Stimulated activated CD4-positive, alpha-beta T cell treated with anti-CD3 and anti-CD28 coated beads, Interleukin-4, amount 100 ng/mL, for 1 hour (primary cell): ENCODE data around the gene TNIP2.
A peak's percentile ranks its signal among the peaks of the same experiment; 100 is the strongest.
"Not testable (repeated sequence)": the region's sequence is repeated elsewhere in the genome, so short reads cannot be mapped to it uniquely, and the experiment has no call there.

Experiments
- DNase-seq: peaks from one replicate; pipeline ENCODE4 v3.0.0-alpha.2; 2020

TNIP2 gene

GRCh38 chr4:2793586-2794485 is 37.7 kb upstream of the TNIP2 start:
- DNase-seq: peak; percentile 71

GRCh38 chr4:2792711-2793585 is 36.8 kb upstream of the TNIP2 start, which contains the start of gene SH3BP2:
Gene SH3BP2, plus strand, starts transcription at chr4:2793085. Its CDS starts 27,533 bp downstream, at chr4:2820618.
- peak; percentile 72 for DNase-seq

GRCh38 chr4:2792396-2792710 is 36.2 kb upstream of the TNIP2 start:
- no peak for DNase-seq

- no peak for DNase-seq
Measured at GRCh38 chr4:2791518-2792395, 35.6 kb upstream of the TNIP2 start.

GRCh38 chr4:2790583-2791517 is 34.7 kb upstream of the TNIP2 start:
- DNase-seq: no peak

- DNase-seq: no peak
Measured at GRCh38 chr4:2789793-2790582, 33.9 kb upstream of the TNIP2 start.

- DNase-seq: no peak
Measured at GRCh38 chr4:2789351-2789750, 33.2 kb upstream of the TNIP2 start.

- no peak for DNase-seq
Measured at GRCh38 chr4:2788532-2789103, 32.5 kb upstream of the TNIP2 start.

GRCh38 chr4:2788101-2788500 is 32.0 kb upstream of the TNIP2 start:
- DNase-seq: no peak

GRCh38 chr4:2787230-2788100 is 31.3 kb upstream of the TNIP2 start:
- peak; percentile 62 for DNase-seq

GRCh38 chr4:2786794-2787229 is 30.7 kb upstream of the TNIP2 start:
- no peak for DNase-seq

- peak; percentile 78 for DNase-seq
Measured at GRCh38 chr4:2786152-2786671, 30.1 kb upstream of the TNIP2 start.

- no peak for DNase-seq
Measured at GRCh38 chr4:2785613-2786012, 29.5 kb upstream of the TNIP2 start.

GRCh38 chr4:2783790-2784189 is 27.7 kb upstream of the TNIP2 start:
- DNase-seq: no peak

- no peak for DNase-seq
Measured at GRCh38 chr4:2781911-2782310, 25.8 kb upstream of the TNIP2 start.

GRCh38 chr4:2780643-2781042 is 24.5 kb upstream of the TNIP2 start:
- not testable (repeated sequence) for DNase-seq

GRCh38 chr4:2771264-2771663 is 15.1 kb upstream of the TNIP2 start:
- DNase-seq: no peak

- DNase-seq: no peak
Measured at GRCh38 chr4:2768921-2769336, 12.8 kb upstream of the TNIP2 start.

GRCh38 chr4:2768124-2768523 is 12.0 kb upstream of the TNIP2 start:
- DNase-seq: no peak
